Endodermal cell (in vitro differentiated cells): ENCODE measurements around the gene PCDHGC4. TPM values are rescaled to one million over a fixed set of nuclear protein-coding genes. Genes with fewer than 3 reads are reported as not detected.

Experiments
- DNase-seq: peaks from one replicate; pipeline ENCODE4 v3.0.0-alpha.2; 2017
- H3K27ac ChIP-seq: 2 replicates; pipeline ENCODE4 v1.5.1; 2013; ENCODE audit warnings: mild to moderate bottlenecking, low read depth, low read length, moderate library complexity
- H3K27me3 ChIP-seq: 2 replicates; pipeline ENCODE4 v1.6.1; 2013; ENCODE audit warnings: mild to moderate bottlenecking, low read length, moderate library complexity; ENCODE audit not compliant: insufficient read depth, control insufficient read depth, poor library complexity, severe bottlenecking
- H3K36me3 ChIP-seq: 2 replicates; pipeline ENCODE4 v1.7.0; 2013; ENCODE audit warnings: mild to moderate bottlenecking, low read length, moderate library complexity; ENCODE audit not compliant: control insufficient read depth, insufficient read depth
- H3K4me1 ChIP-seq: one replicate; pipeline ENCODE4 v1.7.0; 2013; ENCODE audit warnings: low read length; ENCODE audit not compliant: control insufficient read depth, insufficient read depth
- H3K4me3 ChIP-seq: 2 replicates; pipeline ENCODE4 v1.5.1; 2013; ENCODE audit warnings: mild to moderate bottlenecking, low read length, moderate library complexity
- H3K9ac ChIP-seq: 2 replicates; pipeline ENCODE4 v1.6.1; 2013; ENCODE audit warnings: mild to moderate bottlenecking, low read length, moderate library complexity; ENCODE audit not compliant: poor library complexity, severe bottlenecking; ENCODE audit errors: extremely low read depth
- H3K9me3 ChIP-seq: 2 replicates; pipeline ENCODE4 v1.6.1; 2013; ENCODE audit warnings: mild to moderate bottlenecking, low read length, moderate library complexity; ENCODE audit not compliant: control insufficient read depth
- H3K27ac Mint-ChIP-seq: 2 replicates; pipeline ENCODE4 v1.8.0; 2020; ENCODE audit warnings: mixed read lengths
- H3K27me3 Mint-ChIP-seq: 2 replicates; pipeline ENCODE4 v1.8.0; 2021; ENCODE audit warnings: mild to moderate bottlenecking, mixed read lengths; ENCODE audit not compliant: insufficient read depth
- H3K36me3 Mint-ChIP-seq: 2 replicates; pipeline ENCODE4 v1.8.0; 2020; ENCODE audit warnings: low read depth, mixed read lengths
- H3K4me1 Mint-ChIP-seq: 2 replicates; pipeline ENCODE4 v1.8.0; 2020; ENCODE audit warnings: mixed read lengths
- H3K4me3 Mint-ChIP-seq: 2 replicates; pipeline ENCODE4 v1.8.0; 2020; ENCODE audit warnings: mild to moderate bottlenecking, moderate library complexity, mixed read lengths
- H3K9me3 Mint-ChIP-seq: 2 replicates; pipeline ENCODE4 v1.8.0; 2020; ENCODE audit warnings: mild to moderate bottlenecking, mixed read lengths
- WGBS, 2 experiments: methylation state at CpG; one replicate each; pipeline versions ENCODE4 v1.1.5 to v1.1.7; 2013; ENCODE audit warnings: missing lambda C conversion rate in 2 of 2, mixed read lengths in 1 of 2; ENCODE audit not compliant: insufficient coverage in 1 of 2, insufficient read length in 1 of 2; 5-methylcytosine and 5-hydroxymethylcytosine counted together
- total RNA-seq, 2 donors: library from RNA; stranded (reverse); fragmentation: NEBNext Ultra II Directional in 1 of 2; extraction: Animal tissue kit (Norgen Biotek cat#: 25700) in 1 of 2; gene quantifications; 2 replicates in 1 of 2; 3 replicates in 1 of 2; pipeline ENCODE4 v1.2.1, GENCODE V29; 2021
- TF ChIP-seq, protein P1 (sequence below): fragments of 200-600 bp; sonication (generic); conservative IDR thresholded peaks from 2 replicates; pipeline ENCODE4 v1.5.0; 2021; ENCODE audit warnings: antibody characterized with exemption, mild to moderate bottlenecking

PCDHGC4 gene
- total RNA-seq, 2 donors from 2014 or later = 2.6 to 3.0 TPM

DNA sequence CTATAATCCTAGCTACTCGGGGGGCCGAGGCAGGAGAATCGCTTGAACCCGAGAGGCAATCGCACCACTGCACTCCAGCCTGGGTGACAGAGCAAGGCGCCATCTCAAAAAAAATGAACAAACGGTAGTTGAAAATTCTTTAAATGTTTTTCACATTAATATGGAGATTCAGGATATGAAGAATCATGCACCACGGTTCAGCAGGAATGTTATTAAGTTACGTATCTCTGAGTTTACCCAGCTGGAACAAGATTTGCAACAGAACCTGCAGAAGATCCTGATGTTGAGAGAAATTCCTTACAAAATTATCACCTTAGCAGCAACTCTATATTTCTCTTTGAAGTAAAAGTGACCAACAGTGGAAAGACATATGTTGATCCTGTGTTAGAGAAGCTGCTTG is 44.5 kb upstream of the PCDHGC4 start:
- Histone ChIP-seq H3K4me1 (no peaks in the 10 kb centered on the region), H3K9ac (no peak overlapping the region), H3K4me3 (no peak overlapping the region), H3K36me3 (no peaks in the 10 kb centered on the region), H3K27ac (no peak overlapping the region), H3K9me3 (peaks cover 3% of the 10 kb centered on the region), H3K27me3 (no peaks in the 10 kb centered on the region)
- peaks cover 3% of the 10 kb centered on the region for H3K9me3 Mint-ChIP-seq
- no peak overlapping the region for H3K27ac Mint-ChIP-seq
- no peaks in the 10 kb centered on the region for H3K4me1 Mint-ChIP-seq
- H3K4me3 Mint-ChIP-seq = no peak overlapping the region
- no peak for DNase-seq
- no peaks in the 10 kb centered on the region for H3K27me3 Mint-ChIP-seq
- peaks cover 16% of the 10 kb centered on the region for H3K36me3 Mint-ChIP-seq
- TF ChIP-seq, protein P1, sequence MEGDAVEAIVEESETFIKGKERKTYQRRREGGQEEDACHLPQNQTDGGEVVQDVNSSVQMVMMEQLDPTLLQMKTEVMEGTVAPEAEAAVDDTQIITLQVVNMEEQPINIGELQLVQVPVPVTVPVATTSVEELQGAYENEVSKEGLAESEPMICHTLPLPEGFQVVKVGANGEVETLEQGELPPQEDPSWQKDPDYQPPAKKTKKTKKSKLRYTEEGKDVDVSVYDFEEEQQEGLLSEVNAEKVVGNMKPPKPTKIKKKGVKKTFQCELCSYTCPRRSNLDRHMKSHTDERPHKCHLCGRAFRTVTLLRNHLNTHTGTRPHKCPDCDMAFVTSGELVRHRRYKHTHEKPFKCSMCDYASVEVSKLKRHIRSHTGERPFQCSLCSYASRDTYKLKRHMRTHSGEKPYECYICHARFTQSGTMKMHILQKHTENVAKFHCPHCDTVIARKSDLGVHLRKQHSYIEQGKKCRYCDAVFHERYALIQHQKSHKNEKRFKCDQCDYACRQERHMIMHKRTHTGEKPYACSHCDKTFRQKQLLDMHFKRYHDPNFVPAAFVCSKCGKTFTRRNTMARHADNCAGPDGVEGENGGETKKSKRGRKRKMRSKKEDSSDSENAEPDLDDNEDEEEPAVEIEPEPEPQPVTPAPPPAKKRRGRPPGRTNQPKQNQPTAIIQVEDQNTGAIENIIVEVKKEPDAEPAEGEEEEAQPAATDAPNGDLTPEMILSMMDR = no peak
- 90 to 91% methylated on average over 8 to 9 of the region's 9 CpGs for WGBS, 2 experiments

DNA sequence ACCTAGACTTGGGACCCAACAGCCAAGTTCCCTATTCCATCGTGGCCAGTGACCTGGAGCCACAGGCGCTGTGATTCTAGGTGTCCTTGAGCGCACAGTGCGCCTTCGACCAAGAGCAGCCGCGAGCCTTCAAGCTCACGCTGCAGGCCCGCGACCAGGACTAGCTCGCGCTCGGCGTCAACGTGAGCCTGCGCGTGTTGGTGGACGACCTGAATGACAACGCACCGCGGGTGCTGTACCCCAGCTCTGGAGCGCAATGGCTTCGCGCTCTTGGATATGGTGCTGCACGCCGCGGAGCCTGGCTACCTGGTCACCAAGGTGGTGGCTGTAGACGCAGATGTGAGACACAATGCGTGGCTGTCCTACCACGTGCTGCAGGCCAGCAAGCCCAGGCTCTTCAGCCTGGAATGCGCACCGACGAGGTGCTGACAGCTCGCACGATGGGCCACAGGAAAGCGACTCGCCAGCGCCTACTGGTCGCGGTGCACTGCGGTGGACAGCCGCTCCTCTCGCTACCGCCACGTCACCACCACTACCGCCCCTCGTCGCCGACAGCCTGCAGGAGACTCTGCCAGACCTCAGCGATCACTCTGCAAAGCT is 43.2 kb upstream of the PCDHGC4 start:
- H3K27ac ChIP-seq = no peak overlapping the region
- DNase-seq = no peak
- no peaks in the 10 kb centered on the region for H3K9me3 ChIP-seq
- TF ChIP-seq, protein P1 = no peak
- no peak overlapping the region for H3K9ac ChIP-seq
- Mint-ChIP-seq H3K36me3 (peaks cover 17% of the 10 kb centered on the region), H3K4me1 (no peaks in the 10 kb centered on the region), H3K4me3 (no peak overlapping the region), H3K9me3 (no peaks in the 10 kb centered on the region), H3K27me3 (no peaks in the 10 kb centered on the region), H3K27ac (no peak overlapping the region)
- H3K36me3 ChIP-seq = no peaks in the 10 kb centered on the region
- no peak overlapping the region for H3K4me3 ChIP-seq
- H3K4me1 ChIP-seq = no peaks in the 10 kb centered on the region
- H3K27me3 ChIP-seq = no peaks in the 10 kb centered on the region
- WGBS, 2 experiments = 96 to 98% methylated on average over 50 of the region's 50 CpGs

DNA sequence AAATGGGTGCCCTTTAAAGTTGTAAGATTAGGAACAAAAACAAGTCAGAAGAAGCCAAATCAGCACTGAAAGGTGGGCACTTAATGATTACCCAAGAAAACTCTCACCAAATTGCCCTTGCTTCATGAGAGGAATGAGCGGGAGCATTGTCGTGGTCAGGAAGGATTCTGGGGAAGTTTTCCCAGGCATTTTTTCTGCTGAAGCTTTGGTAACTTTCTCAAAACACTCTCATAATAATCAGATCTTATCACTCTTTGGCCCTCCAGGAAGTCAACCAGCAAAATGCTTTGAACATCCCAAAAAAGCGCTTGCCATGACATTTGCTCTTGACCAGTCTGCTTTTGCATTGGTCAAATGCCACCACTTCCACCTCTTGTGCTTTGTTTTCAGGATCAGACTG is 19.5 kb upstream of the PCDHGC4 start:
- Mint-ChIP-seq H3K27ac (no peak overlapping the region), H3K4me1 (no peaks in the 10 kb centered on the region), H3K36me3 (peaks cover 11% of the 10 kb centered on the region), H3K4me3 (no peak overlapping the region), H3K9me3 (no peaks in the 10 kb centered on the region), H3K27me3 (no peaks in the 10 kb centered on the region)
- DNase-seq = no peak
- Histone ChIP-seq H3K9ac (no peak overlapping the region), H3K27ac (no peak overlapping the region), H3K4me1 (no peaks in the 10 kb centered on the region), H3K9me3 (no peaks in the 10 kb centered on the region), H3K36me3 (no peaks in the 10 kb centered on the region), H3K27me3 (no peaks in the 10 kb centered on the region), H3K4me3 (no peak overlapping the region)
- TF ChIP-seq, protein P1 = no peak
- WGBS, 2 experiments = 93 to 98% methylated on average over 2 to 3 of the region's 3 CpGs
